Measurements from ENCODE around the gene TMOD4.

TMOD4 gene

DNA sequence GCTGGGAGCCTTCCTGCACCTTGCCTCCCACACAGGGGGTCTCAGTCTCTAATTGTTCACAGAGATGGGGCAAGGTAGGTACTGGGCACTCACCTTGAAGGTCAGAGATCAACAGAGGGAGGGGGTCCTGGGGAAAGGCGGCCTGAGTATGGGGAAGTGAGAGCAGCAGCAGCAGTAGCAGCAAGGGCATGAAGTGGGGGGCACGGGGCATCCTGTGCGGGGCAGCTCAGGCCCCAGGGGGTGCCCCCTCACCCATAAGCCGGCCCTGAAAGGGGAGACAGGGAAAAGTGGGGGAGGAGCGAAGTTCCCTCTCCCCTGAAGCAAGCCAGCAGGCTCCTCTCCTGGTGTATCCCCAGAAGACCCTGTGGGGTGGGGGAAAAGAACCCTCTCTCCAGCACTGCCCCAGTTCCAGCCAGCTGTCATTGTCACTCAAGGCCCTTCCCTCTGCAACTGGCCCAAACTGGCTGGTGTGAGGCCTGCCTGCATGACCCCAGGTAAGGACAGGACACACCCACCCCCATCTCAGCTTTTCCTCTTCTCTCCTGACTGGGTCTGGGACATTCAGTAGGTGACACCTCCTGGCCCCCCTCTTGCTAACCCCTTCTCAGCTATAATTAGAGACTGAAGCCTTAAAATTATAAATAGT, 33.2 kb downstream of the TMOD4 start:
- no peak for FAIRE-seq

DNA sequence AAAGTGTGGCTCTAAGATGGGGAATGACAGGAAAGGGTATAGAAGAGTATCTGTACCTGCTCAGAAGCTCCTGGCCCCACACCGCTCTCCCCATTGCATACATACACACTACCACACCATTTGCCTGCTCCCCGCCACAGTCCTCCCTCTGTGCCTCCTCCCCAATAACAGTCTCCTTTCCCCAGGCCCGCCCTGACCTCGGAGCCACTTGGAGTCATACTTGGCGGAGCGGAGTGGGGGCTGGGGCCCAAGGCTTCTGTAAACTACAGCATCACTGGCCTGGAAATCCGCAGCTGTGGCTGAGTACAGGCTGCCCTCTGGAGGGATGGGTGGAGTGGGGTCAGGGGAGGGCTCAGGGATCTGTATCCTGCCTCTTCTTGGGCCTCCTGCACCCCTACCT, 38.0 kb downstream of the TMOD4 start:
- FAIRE-seq = no peak

DNA sequence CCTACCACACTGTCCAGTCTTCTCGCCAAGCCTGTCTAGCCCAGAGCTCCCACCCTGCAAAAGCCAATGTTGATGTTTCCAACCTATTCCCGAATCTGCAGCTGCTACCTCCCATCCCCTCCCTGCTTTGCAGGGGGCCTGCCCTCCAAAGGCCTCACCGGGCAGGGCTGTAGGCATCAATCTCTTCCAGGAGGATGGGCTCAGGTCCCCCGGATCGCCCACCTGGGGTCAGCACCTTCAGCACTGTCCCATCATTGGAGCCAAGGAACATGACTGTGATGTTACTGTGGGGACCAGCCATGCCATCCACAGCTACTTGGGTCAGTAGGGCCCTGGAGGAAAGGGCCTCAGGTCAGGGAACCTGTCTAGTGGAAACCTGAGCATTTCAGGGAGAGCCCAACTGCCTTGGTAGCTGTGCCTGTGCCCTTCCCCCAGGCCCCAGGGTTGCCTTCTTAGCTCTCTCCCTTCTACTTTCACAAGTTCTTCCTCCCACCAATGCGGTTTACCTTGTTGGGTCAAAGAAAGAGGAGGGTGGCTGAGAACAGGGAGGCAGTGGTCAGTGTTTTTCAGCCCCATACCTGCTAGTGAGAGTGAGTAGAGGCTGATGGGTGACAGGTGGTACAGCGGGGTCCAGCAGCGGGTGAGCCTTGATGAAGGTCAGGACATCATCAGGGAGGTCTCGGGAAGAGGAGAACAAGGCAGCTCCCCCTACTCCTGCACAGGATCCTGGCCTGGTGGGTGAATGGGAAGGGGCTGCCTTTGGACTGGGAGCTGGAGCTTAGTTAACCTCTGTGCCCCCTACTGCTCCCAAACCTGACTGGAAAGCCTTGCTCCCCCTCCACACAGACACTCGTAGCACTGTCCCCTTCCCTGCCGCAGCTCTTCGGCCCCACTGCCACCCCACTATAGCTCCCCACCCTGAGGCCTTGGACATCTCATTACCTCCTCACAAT, 40.1 kb downstream of the TMOD4 start:
- no peak for FAIRE-seq

DNA sequence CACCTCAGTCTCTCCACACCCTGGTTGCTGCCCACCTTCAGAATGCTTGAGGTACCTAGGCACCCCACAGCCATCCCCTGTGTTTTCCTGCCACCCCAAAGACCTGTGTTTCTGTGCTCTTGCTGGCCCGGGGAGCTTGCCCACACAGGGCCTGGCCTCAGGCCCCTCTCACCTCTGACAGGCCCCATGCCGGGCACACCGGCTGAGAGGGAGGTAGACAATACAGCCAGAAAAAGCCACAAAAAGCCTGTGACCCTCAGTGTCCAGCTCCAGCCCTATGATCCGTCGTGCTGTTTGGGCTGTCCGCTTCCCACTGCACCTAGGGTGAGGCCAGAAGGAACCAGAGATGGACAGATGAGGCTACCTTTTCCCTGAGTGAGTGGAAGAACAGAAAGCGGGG, 40.8 kb downstream of the TMOD4 start:
- no peak for FAIRE-seq

DNA sequence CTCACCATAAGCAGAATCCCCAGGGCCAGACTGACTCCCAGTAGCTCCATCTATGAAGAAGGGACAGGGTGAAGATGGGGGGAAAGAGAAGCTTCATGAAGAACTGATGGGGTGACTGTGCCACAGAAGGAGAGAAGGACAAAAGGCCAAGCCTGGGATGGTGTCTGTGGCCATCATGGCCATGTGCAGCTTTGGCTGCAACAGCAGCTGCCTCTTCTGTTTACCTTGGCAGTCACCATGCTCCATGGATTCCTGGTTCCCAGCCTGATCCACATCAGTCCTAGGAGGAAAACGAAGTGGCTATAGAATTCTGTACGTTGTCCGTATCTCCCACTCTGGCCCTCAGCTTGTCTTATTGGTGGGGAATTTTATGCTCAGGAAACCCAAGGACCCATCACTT, 41.4 kb downstream of the TMOD4 start:
- no peak for FAIRE-seq

DNA sequence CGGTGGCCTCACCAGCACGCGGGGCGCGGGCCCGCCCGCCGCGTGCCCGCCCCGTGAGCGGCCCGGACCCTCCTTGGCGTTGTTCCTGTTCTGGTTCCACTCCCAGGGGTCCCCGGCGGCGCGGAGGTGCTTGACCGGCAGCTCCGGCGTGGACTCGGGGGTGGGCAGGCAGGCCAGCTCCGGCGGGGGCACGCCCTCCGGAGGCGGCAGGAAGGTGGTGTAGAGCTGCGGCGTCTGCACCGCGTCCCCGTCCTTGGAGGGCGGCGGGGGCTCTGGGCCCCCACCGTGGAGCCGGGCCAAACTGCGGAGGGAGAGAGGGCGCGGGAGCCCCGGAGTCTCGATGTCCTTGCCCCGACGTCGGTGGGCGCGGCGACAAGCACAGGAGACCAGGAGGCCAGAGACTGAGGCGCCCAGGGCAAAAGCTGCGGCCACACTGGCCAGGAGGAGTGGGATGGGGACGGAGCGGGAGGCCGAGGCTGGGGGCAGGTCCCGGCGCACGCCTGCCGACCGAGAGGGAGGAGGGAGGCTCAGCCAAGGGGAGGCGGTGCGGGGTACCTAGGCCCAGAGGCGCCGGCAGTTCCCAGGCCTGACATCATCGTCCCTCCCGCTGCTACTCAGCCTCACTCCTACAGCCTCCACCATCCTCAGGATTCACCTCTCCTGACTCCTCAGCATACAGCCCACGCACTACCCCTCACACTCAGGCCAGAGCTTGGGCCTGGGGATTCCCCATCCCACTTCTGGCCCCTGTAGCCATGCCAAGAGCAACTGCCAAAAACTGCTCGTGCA, 42.6 kb downstream of the TMOD4 start:
- no peak for FAIRE-seq

DNA sequence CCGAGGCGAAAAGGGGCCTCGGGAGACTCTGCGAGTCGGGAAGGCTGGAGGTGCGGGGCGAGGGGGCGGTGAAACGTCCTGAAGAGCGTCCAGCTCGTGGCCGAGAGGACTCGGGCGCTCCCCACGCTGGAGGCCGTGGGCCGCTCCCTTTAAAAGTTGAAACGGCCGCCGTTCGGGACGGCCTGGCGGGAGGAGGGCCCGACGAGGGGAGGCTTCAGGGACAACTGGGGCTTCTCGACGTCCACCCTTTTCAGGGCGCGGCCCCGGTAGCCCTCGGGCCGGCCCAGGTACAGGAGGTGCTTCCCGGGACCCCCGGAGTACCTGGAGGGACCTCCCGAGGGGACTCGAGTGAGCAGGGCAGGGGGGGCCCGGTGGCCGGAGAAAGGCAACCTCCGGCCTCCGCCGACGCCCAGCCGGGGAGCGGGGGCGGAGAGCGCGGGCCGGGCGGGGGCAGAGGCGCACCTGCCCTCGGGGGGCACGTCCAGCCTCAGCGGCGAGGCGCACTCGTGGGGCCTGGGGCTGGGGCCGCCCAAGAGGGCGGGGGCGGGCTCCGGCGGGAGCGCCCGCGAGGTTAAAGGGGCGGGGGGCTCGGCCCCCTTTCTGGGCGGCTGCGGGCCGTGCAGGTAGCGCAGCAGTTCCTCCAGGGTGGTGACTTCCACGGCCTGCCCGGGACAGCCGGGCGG, 43.3 kb downstream of the TMOD4 start:
- FAIRE-seq = no peak

DNA sequence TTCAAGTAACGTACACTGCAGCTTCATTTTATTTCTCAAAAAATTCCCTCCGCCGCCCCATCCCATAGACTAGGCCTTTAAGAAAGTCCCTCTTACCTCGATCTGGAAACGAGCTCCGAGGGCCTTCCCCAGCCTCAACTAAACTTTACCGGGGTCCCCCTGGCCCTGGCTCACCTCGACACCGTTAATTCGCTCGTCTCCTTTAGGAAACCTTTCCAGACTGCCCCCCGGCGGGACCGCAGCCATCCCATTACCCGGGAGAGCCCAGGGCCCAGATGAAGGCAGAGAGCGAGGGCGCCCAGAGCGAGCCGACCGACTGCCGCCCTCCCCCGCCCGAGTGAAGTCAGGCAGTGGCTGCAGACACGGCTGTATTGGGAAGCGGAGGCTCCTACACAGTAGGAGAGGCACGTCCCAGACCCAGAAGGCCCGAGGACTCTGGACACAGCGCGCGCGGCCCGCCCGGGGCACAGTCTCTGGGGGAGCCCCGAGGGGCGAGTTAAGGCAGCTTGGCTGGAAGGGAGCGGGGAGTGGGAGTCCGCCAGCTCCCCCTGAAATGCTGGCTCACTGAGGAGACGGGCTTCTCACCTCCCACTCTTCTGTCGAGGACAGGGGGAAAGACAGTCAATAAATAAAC, 44.0 kb downstream of the TMOD4 start:
- FAIRE-seq = no peak

DNA sequence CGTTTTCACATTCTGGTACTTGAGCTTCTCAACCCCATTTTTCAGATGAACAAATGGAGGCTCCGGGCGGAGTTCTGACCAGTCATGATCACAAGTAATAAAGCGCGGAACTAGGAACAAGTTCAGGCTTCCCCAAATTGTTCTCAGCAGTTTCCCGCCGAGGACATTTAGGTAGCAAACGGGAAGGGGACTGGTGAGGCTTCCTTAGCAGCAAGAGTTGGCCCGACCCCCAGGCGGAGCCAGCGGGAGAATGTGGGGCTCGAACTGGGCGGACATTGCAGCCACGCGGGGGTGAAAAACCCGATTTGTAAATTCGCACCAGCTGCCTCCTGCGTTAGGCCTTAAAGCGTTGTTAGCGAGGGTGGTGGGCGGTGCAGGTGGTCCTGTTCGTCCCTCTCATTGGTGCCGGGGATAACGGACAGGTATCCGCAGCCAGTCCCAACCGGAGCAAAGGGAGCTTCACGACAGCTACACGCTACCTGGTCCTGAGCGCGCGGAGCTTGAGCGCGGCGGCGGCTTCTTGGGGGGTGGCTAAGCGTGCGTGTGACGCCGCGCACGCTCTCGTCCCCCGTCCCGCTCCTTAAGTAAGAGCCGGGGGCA, 44.7 kb downstream of the TMOD4 start:
- FAIRE-seq = no peak

DNA sequence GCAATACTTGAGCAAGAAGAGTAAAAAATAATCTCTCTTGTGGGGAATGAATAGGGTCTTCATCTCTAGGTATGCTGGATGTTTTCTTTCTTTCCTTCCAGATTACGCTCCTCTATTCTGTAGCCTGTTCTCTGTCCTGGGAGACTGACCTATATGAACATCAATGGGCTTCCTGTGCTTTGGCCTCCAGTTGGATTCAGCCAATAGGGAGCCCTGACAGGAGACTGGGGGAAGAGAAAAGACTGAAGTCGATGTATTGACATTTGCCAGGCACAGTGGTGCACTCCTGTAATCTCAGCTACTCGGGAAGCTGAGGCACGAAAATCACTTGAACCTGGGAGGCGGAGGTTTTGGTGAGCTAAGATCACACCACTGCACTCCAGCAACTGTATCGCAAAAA, 47.0 kb downstream of the TMOD4 start:
- FAIRE-seq = no peak

DNA sequence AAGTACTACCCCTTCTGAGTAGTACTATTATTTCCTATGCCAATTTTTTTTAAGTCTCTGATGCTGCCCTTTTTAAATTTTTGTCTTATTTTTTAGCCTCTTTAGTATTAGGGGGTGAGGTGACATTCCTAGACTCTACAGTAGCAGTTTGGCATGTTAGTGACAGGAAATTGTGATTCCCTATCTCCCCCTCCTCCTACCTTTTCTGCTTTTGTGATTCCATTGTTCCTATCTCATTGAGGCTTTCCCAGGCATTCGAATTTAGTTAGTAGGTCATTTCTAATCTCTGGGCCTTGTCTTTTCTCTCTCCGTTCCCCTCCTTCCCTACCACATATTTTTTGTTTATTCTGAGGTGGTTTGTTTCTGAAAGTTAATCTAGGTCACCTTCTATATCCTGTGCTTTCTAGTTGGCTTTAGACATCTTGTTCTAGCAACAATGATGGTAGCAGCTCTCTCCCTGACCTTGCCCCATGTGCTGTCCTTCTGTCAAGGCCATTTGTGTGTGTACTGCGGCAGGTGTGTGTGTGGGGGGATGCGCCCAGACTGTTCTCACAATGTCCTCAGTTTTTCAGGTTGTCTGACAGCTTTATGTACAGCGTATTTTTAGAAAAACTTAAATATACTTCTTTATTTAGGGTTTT, 50.9 kb downstream of the TMOD4 start:
- no peak for FAIRE-seq

Measured in colon (tissue), 2 donors.